CD4-positive, alpha-beta T cell treated with Interferon gamma for 1 hour (primary cell): ENCODE results near the gene LRRC74A.

Experiments used
- DNase-seq: peaks from one replicate; pipeline ENCODE4 v3.0.0-alpha.2; 2020

The LRRC74A gene

GRCh38 chr14:76826122-76826521 is at the start of gene LRRC74A:
LRRC74A (plus strand) TSS chr14:76826408; CDS start chr14:76826698, 290 bp downstream.
- no peak for DNase-seq

- DNase-seq: no peak
These were observed 49.6 kb upstream of the LRRC74A start for GRCh38 chr14:76776428-76777251.

GRCh38 chr14:76777721-76778120 is 48.5 kb upstream of the LRRC74A start:
- no peak for DNase-seq

GRCh38 chr14:76778546-76779215 is 47.5 kb upstream of the LRRC74A start:
- DNase-seq: no peak

- no peak for DNase-seq
These were observed 46.8 kb upstream of the LRRC74A start for GRCh38 chr14:76779221-76780057.

GRCh38 chr14:76780058-76780345 is 46.2 kb upstream of the LRRC74A start:
- DNase-seq: no peak

GRCh38 chr14:76780360-76780759 is 45.8 kb upstream of the LRRC74A start:
- DNase-seq: no peak

GRCh38 chr14:76780875-76781647 is 45.1 kb upstream of the LRRC74A start:
- no peak for DNase-seq

GRCh38 chr14:76781648-76782051 is 44.6 kb upstream of the LRRC74A start:
- no peak for DNase-seq

GRCh38 chr14:76782115-76782884 is 43.9 kb upstream of the LRRC74A start:
- DNase-seq: no peak

GRCh38 chr14:76782885-76783566 is 43.2 kb upstream of the LRRC74A start:
- DNase-seq: no peak

- no peak for DNase-seq
These were observed 41.8 kb upstream of the LRRC74A start for GRCh38 chr14:76784266-76784874.

- peak; percentile 67 for DNase-seq
These were observed 41.3 kb upstream of the LRRC74A start for GRCh38 chr14:76784881-76785280.

GRCh38 chr14:76786601-76787000 is 39.6 kb upstream of the LRRC74A start:
- DNase-seq: no peak

- DNase-seq: no peak
These were observed 33.8 kb upstream of the LRRC74A start for GRCh38 chr14:76792422-76792821.

- no peak for DNase-seq
These were observed 32.9 kb upstream of the LRRC74A start for GRCh38 chr14:76793324-76793723.

GRCh38 chr14:76793956-76794355 is 32.3 kb upstream of the LRRC74A start:
- DNase-seq: no peak

- DNase-seq: no peak
These were observed 19.8 kb upstream of the LRRC74A start for GRCh38 chr14:76806446-76806845.

- no peak for DNase-seq
These were observed 18.2 kb upstream of the LRRC74A start for GRCh38 chr14:76808011-76808410.

GRCh38 chr14:76808990-76809389 is 17.2 kb upstream of the LRRC74A start:
- DNase-seq: no peak

- no peak for DNase-seq
These were observed 15.7 kb upstream of the LRRC74A start for GRCh38 chr14:76810525-76810924.
